ENCODE data around the gene DMD. TPM values are rescaled to one million over a fixed set of nuclear protein-coding genes. Genes with fewer than 3 reads are reported as not detected.
"Not testable (repeated sequence)": the region's sequence is repeated elsewhere in the genome, so short reads cannot be mapped to it uniquely, and the experiment has no call there.

The DMD gene
- total RNA-seq, 2 donors from 2014 or later: 1.4 to 7.5 TPM

- no peak for ATAC-seq (replicated peaks)
- no peaks in the 10 kb centered on the region for H3K4me1 Mint-ChIP-seq
- H3K9me3 Mint-ChIP-seq: peaks cover 4% of the 10 kb centered on the region
- no peak overlapping the region for H3K27ac Mint-ChIP-seq
- no peaks in the 10 kb centered on the region for H3K36me3 Mint-ChIP-seq (ENCODE audit: low read depth)
- no peaks in the 10 kb centered on the region for H3K27me3 Mint-ChIP-seq
- no peak overlapping the region for H3K4me3 Mint-ChIP-seq
Measured at GRCh38 chrX:31962256-31962655, 1249.1 kb downstream of the DMD start.

- ATAC-seq (replicated peaks): no peak
- Mint-ChIP-seq H3K27me3 (no peaks in the 10 kb centered on the region), H3K4me3 (no peak overlapping the region), H3K4me1 (no peaks in the 10 kb centered on the region), H3K27ac (no peak overlapping the region), H3K36me3 (ENCODE audit: low read depth) (no peaks in the 10 kb centered on the region), H3K9me3 (no peaks in the 10 kb centered on the region)
Measured at GRCh38 chrX:31934842-31935370, 1276.4 kb downstream of the DMD start.

DNA sequence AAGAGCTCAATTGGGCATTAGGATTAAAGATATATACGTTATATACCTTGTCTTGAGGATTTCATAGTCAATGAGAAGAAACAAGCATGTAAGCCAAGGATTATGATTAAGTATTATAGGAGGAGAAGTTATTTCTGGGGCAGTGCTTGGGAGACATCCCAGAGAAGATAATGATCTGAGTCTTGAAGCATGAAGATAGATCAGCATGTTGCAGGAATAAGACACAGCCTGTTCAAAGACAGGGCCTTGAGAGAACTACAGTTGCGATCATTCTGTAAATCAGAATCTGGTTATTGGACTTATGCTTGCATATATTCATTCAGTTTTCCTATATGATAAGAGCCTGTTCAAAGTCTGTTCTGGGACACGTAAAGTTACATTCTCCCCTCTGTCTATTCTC is 1277.3 kb downstream of the DMD start:
- no peaks in the 10 kb centered on the region for H3K27me3 Mint-ChIP-seq
- H3K36me3 Mint-ChIP-seq (ENCODE audit: low read depth): no peaks in the 10 kb centered on the region
- H3K27ac Mint-ChIP-seq: no peak overlapping the region
- no peaks in the 10 kb centered on the region for H3K9me3 Mint-ChIP-seq
- no peak overlapping the region for H3K4me3 Mint-ChIP-seq
- ATAC-seq (replicated peaks): no peak
- H3K4me1 Mint-ChIP-seq: no peaks in the 10 kb centered on the region

GRCh38 chrX:31932769-31933168 is 1278.6 kb downstream of the DMD start:
- H3K4me3 Mint-ChIP-seq: no peak overlapping the region
- no peak for ATAC-seq (replicated peaks)
- H3K9me3 Mint-ChIP-seq: no peaks in the 10 kb centered on the region
- H3K27me3 Mint-ChIP-seq: no peaks in the 10 kb centered on the region
- H3K27ac Mint-ChIP-seq: no peak overlapping the region
- H3K4me1 Mint-ChIP-seq: no peaks in the 10 kb centered on the region
- H3K36me3 Mint-ChIP-seq (ENCODE audit: low read depth): no peaks in the 10 kb centered on the region

- not testable (repeated sequence) for H3K27me3 Mint-ChIP-seq
Measured at GRCh38 chrX:31932320-31932719, 1279.0 kb downstream of the DMD start.

GRCh38 chrX:31931225-31931624 is 1280.1 kb downstream of the DMD start:
- no peak overlapping the region for H3K4me3 Mint-ChIP-seq
- H3K27me3 Mint-ChIP-seq: no peaks in the 10 kb centered on the region
- ATAC-seq (replicated peaks): no peak
- H3K4me1 Mint-ChIP-seq: no peaks in the 10 kb centered on the region
- H3K36me3 Mint-ChIP-seq (ENCODE audit: low read depth): no peaks in the 10 kb centered on the region
- H3K9me3 Mint-ChIP-seq: no peaks in the 10 kb centered on the region
- no peak overlapping the region for H3K27ac Mint-ChIP-seq

More at GRCh38 chrX:31932320-31932719, 1279.0 kb downstream of the DMD start:
- H3K36me3 Mint-ChIP-seq (ENCODE audit: low read depth); ATAC-seq (replicated peaks); H3K4me1 Mint-ChIP-seq; H3K27ac Mint-ChIP-seq; H3K9me3 Mint-ChIP-seq; H3K4me3 Mint-ChIP-seq: not testable (repeated sequence)

GRCh38 chrX:31929366-31929765 is 1282.0 kb downstream of the DMD start:
- no peak overlapping the region for H3K27ac Mint-ChIP-seq
- no peaks in the 10 kb centered on the region for H3K27me3 Mint-ChIP-seq
- no peaks in the 10 kb centered on the region for H3K4me1 Mint-ChIP-seq
- no peaks in the 10 kb centered on the region for H3K36me3 Mint-ChIP-seq (ENCODE audit: low read depth)
- no peak for ATAC-seq (replicated peaks)
- H3K9me3 Mint-ChIP-seq: no peaks in the 10 kb centered on the region
- H3K4me3 Mint-ChIP-seq: no peak overlapping the region

- Mint-ChIP-seq H3K36me3 (ENCODE audit: low read depth) (no peaks in the 10 kb centered on the region), H3K27ac (no peak overlapping the region), H3K27me3 (no peaks in the 10 kb centered on the region), H3K4me1 (no peaks in the 10 kb centered on the region), H3K4me3 (no peak overlapping the region), H3K9me3 (peaks cover 4% of the 10 kb centered on the region)
- ATAC-seq (replicated peaks): no peak
Measured at GRCh38 chrX:31921236-31921635, 1290.1 kb downstream of the DMD start.

DNA sequence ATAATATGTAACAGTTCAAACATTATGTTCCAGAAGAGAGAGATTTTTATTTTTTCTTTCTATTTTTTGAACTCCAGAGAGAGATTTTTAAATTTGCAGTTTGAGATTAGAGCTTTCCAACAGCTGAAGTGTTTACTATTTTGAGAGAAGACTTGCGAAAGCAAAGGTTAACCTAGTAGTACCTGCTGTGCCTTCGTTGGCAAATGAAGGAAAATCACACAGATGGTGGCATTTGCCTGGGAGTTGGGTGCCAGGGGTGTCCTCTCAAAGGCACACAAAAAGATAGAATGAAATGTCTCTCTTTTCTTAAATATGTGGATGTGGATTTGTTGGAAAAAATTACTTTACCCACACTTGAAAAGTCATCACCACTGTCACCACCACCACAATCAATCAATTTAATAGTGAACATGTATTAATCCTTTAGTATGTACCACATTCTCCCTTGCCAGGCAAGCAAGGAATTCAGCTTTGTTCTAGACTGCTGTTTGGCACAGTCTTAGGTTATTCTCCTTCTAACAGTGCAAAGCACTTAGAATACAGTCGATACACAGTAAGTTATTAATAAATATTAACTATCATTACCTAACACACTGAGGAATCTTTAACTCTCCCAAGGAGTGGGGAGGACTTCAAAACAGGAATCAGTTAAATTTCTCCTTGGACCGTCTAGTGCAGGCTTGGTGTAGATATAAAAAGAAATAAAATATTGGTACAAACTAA is 1301.3 kb downstream of the DMD start:
- Mint-ChIP-seq H3K4me3 (no peak overlapping the region), H3K4me1 (no peaks in the 10 kb centered on the region), H3K27me3 (no peaks in the 10 kb centered on the region), H3K9me3 (no peaks in the 10 kb centered on the region), H3K36me3 (ENCODE audit: low read depth) (no peaks in the 10 kb centered on the region), H3K27ac (no peak overlapping the region)
- ATAC-seq (replicated peaks): no peak

DNA sequence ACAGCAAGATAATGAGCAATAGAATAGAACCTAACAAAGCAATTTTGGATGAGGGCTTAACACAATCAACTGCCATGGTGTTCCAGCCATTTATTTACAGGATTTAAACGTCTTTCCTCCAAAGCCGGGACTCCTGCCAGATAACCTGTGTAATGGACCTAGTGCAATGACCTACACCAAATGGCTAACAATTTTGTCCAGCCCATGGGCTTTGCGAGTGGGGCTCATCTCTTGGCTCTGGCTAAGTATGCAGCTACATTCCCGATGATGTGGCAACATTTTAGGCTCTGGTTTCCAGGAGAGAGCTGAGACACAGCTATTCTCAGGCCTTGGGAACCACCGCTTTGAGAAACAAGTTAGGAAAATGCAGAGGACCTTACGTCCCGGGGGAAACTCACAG is 1317.2 kb downstream of the DMD start:
- no peak overlapping the region for H3K4me3 Mint-ChIP-seq
- H3K36me3 Mint-ChIP-seq (ENCODE audit: low read depth): no peaks in the 10 kb centered on the region
- ATAC-seq (replicated peaks): no peak
- H3K27me3 Mint-ChIP-seq: no peaks in the 10 kb centered on the region
- no peak overlapping the region for H3K27ac Mint-ChIP-seq
- no peaks in the 10 kb centered on the region for H3K9me3 Mint-ChIP-seq
- H3K4me1 Mint-ChIP-seq: no peaks in the 10 kb centered on the region

- H3K4me1 Mint-ChIP-seq: no peaks in the 10 kb centered on the region
- no peak for ATAC-seq (replicated peaks)
- no peak overlapping the region for H3K27ac Mint-ChIP-seq
- no peak overlapping the region for H3K4me3 Mint-ChIP-seq
- no peaks in the 10 kb centered on the region for H3K27me3 Mint-ChIP-seq
- H3K36me3 Mint-ChIP-seq (ENCODE audit: low read depth): no peaks in the 10 kb centered on the region
- no peaks in the 10 kb centered on the region for H3K9me3 Mint-ChIP-seq
Measured at GRCh38 chrX:31893525-31893924, 1317.8 kb downstream of the DMD start.

DNA sequence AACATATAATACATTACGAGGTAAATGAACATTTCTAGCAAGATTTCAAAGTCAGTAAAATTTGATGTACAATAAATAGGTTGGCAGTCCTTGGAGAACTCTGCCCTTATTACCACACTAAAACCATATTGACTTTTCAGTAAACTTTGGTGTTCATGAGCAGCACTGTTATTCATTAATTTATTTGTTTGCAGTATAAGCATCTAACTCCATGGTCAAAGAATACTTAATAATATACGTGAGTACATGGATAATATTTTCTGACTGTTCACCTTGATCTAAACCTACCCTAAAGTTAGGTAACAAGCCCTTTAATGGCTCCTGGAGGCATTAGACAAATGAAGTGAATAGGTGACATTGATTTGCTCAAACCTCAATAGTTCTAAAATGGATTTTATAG is 1322.3 kb downstream of the DMD start:
- no peaks in the 10 kb centered on the region for H3K9me3 Mint-ChIP-seq
- H3K36me3 Mint-ChIP-seq (ENCODE audit: low read depth): no peaks in the 10 kb centered on the region
- no peak overlapping the region for H3K4me3 Mint-ChIP-seq
- no peak overlapping the region for H3K27ac Mint-ChIP-seq
- no peak for ATAC-seq (replicated peaks)
- no peaks in the 10 kb centered on the region for H3K27me3 Mint-ChIP-seq
- no peaks in the 10 kb centered on the region for H3K4me1 Mint-ChIP-seq

DNA sequence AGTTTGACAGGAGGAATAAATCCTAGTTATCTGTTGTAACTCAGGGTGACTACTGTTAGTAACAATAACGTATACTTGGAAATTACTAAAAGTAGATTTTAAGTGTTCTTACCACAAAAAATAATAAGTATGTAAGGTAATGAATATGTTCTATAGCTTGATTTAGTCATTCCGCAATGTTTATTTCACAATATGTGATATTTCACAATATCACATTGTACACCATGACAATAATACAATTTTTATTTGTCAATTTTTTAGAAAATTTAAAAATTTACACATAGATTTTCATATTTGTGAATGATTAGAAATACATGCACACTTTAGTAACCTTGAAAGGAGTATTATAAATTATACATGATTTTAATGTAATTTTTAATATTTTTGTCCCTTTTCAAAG is 1326.8 kb downstream of the DMD start:
- H3K9me3 Mint-ChIP-seq: no peaks in the 10 kb centered on the region
- no peaks in the 10 kb centered on the region for H3K36me3 Mint-ChIP-seq (ENCODE audit: low read depth)
- no peaks in the 10 kb centered on the region for H3K4me1 Mint-ChIP-seq
- no peaks in the 10 kb centered on the region for H3K27me3 Mint-ChIP-seq
- no peak overlapping the region for H3K4me3 Mint-ChIP-seq
- no peak overlapping the region for H3K27ac Mint-ChIP-seq
- no peak for ATAC-seq (replicated peaks)

DNA sequence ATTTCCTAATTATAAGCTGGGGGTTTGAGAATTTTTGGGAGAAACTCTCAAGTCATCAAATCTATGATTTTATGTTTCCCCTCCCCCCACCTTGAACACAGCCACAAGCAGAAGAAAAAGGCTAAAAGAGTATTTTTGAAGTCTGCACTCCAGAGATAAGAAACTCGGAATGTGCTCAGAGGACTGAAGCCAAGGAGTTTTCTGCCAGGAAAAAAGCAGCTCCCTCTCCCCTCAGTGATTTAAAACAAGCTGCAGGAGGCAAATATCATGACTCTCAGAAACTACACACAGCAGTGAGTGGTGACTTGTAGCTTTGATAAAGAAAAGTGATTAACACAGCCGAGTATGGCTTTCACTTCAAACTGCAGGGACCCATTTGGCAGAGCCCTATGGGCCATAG is 1339.3 kb downstream of the DMD start:
- Mint-ChIP-seq H3K9me3 (no peaks in the 10 kb centered on the region), H3K36me3 (ENCODE audit: low read depth) (no peaks in the 10 kb centered on the region), H3K27me3 (no peaks in the 10 kb centered on the region), H3K27ac (no peak overlapping the region), H3K4me3 (no peak overlapping the region), H3K4me1 (no peaks in the 10 kb centered on the region)
- no peak for ATAC-seq (replicated peaks)

GRCh38 chrX:31870267-31870666 is 1341.1 kb downstream of the DMD start:
- no peak overlapping the region for H3K27ac Mint-ChIP-seq
- H3K36me3 Mint-ChIP-seq (ENCODE audit: low read depth): no peaks in the 10 kb centered on the region
- no peaks in the 10 kb centered on the region for H3K27me3 Mint-ChIP-seq
- no peaks in the 10 kb centered on the region for H3K9me3 Mint-ChIP-seq
- no peaks in the 10 kb centered on the region for H3K4me1 Mint-ChIP-seq
- ATAC-seq (replicated peaks): no peak
- H3K4me3 Mint-ChIP-seq: no peak overlapping the region

GRCh38 chrX:31860686-31861085 is 1350.7 kb downstream of the DMD start:
- no peak overlapping the region for H3K27ac Mint-ChIP-seq
- ATAC-seq (replicated peaks): no peak
- H3K27me3 Mint-ChIP-seq: no peaks in the 10 kb centered on the region
- no peaks in the 10 kb centered on the region for H3K4me1 Mint-ChIP-seq
- no peaks in the 10 kb centered on the region for H3K36me3 Mint-ChIP-seq (ENCODE audit: low read depth)
- H3K9me3 Mint-ChIP-seq: no peaks in the 10 kb centered on the region
- no peak overlapping the region for H3K4me3 Mint-ChIP-seq
